ENCODE results near the gene ERBB4. TPM values are rescaled to one million over a fixed set of nuclear protein-coding genes. Genes with fewer than 3 reads are reported as not detected.

The ERBB4 gene
- total RNA-seq, 1 donor from 2014 or later, result 11.5 TPM

GRCh38 chr2:211709389-211709788 is 829.2 kb downstream of the ERBB4 start:
- ATAC-seq (ENCODE audit: poor library complexity) (no peak), DNase-seq (no peak)
- intact Hi-C loops (cut with DNase I), result no loop called here

GRCh38 chr2:211692689-211693088 is 845.9 kb downstream of the ERBB4 start:
- ATAC-seq (ENCODE audit: poor library complexity) (no peak), DNase-seq (no peak)
- intact Hi-C loops (cut with DNase I), result no loop called here

DNA sequence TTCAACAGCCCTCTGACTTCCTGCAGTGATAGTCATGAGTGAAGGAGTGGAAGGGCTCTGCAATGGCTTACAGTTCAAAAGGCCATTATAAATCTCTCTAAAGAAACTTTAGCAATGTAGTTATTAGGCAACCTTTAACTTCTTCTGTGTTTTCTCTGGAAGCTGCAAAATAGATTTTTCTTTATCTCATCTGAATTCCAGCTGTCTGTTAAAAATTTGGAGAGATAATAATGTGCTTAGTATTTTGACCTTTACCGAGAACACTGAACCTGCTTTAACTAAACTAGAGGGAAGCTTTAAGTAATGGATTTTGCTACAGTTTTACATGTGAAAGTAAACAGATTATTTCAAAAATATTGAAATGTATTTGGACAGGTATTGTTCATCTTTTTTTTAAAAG is 847.9 kb downstream of the ERBB4 start:
- intact Hi-C loops (cut with DNase I), result no loop called here
- ATAC-seq (ENCODE audit: poor library complexity), result no peak
- DNase-seq, result no peak

DNA sequence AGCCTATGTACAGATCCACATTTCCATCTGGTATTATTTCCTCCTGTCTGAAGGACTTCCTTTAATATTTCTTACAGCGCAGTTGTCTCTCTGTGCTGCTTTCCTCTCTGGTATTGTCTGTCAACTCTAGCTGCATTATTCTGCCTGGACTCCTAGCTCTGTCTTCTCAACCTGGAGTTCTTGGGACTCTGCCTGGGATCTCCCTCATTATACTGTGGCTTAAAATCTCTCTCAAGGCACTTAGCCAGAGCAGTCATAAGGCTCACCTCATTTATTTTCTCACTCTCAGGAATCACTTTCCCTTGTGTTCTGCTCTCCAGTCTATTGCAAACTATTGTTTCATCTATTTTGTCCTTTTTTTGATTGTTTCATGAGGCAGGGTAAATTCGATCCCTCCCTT is 850.4 kb downstream of the ERBB4 start:
- ATAC-seq (ENCODE audit: poor library complexity) (no peak), DNase-seq (no peak)
- intact Hi-C loops (cut with DNase I), result no loop called here

GRCh38 chr2:211674715-211675114 is 863.9 kb downstream of the ERBB4 start:
- intact Hi-C loops (cut with DNase I), result no loop called here
- no peak for DNase-seq
- ATAC-seq (ENCODE audit: poor library complexity), result no peak

DNA sequence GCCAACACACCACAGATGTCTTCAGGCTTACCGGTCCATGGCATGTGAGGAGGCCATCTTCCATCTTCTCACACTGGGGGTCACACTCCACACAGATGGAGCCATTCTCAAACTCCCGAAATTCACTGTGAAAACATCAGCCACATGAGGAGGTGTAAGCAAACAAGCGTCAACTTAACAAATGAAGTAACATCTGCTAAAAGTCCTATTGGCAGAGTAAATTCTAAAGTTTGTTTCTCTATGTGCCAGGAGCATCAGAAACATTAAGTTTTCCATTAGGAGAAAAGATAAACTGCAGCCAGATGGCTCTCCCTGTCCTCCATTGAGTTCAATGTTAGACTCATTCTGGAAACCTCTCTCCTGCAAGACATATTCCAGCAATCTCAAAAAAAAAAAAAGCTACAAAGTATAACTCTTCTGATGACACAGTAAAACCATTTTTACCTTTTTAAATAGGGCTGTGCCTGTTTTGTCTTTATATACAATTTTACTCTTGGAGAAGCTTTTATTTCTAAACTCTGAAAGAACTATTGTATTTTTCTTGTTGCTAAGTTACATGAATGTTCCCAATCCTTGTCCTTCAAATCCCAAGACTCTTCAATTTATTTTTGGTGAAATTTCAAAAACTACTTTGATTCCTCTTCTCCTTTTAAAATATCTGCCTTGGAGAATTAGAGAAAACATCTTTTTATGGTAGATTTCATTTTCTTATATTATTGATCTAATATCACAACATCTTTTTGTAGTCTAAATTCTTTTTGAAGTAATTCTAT is 865.3 kb downstream of the ERBB4 start:
- intact Hi-C loops (cut with DNase I), result no loop called here
- DNase-seq (no peak), ATAC-seq (ENCODE audit: poor library complexity) (peak; percentile 71)

- intact Hi-C loops (cut with DNase I), result no loop called here
- DNase-seq, result no peak
- ATAC-seq (ENCODE audit: poor library complexity), result no peak
Measured at GRCh38 chr2:211671977-211672376, 866.6 kb downstream of the ERBB4 start.

DNA sequence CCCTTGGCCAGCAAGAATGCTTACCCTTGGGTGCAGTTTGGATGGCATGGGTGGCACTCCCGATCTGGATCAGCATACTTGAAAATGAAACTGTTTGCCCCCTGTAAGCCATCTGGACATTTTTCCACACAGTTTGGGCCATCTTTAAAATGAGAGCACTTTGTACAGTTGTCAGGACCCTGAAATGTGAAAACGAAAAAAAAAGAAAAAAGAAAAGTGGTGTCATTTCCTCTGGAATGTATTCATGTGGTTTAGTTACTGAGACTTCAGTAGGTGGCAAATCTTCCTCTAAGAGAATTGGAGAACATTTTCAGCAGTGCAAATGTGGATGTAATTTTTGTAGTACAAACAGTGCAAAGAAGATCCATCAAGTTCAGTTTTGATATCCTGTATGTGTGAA is 873.3 kb downstream of the ERBB4 start:
- ATAC-seq (ENCODE audit: poor library complexity), result no peak
- intact Hi-C loops (cut with DNase I), result no loop called here
- no peak for DNase-seq

DNA sequence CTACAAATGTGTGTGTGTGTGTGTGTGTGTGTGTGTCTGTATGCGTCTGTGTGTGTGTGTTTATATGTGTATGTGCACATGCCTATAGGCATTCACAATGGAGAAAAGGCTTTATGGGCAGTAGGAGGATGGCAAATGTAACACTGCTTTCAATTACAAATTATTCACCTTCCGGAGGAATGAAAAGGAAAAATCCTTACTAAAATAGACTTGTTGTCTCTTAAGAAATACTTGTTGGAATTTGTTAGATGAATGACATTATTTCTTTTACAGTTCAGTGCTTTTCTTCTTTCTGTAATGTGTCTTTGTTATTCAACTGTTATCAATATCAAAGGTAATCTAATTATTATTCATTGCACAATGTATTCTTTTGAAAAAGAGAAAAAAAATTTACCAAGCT is 874.3 kb downstream of the ERBB4 start:
- no peak for ATAC-seq (ENCODE audit: poor library complexity)
- no peak for DNase-seq
- intact Hi-C loops (cut with DNase I), result no loop called here

- DNase-seq, result no peak
- intact Hi-C loops (cut with DNase I), result no loop called here
- no peak for ATAC-seq (ENCODE audit: poor library complexity)
Measured at GRCh38 chr2:211654211-211654780, 884.3 kb downstream of the ERBB4 start.

DNA sequence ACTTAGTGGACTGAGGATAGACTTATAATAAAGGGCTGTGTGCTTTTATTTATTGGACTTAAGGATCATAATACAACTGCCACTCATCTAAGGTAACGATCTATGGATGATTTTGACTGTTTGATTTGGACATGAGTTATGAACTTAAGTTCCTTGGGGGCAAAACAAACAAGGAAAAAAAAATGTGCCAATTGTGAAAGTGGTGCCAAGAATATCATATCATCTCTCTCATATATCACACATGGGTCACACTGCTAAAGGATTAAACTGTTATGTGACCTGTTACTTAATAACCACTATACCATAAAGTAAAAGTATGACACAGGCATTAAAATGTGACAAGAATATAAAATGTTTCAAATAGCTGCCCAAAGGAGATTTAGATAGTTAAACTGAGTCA is 886.3 kb downstream of the ERBB4 start:
- DNase-seq, result no peak
- intact Hi-C loops (cut with DNase I), result no loop called here
- ATAC-seq (ENCODE audit: poor library complexity), result no peak

GRCh38 chr2:211649331-211649730 is 889.3 kb downstream of the ERBB4 start:
- ATAC-seq (ENCODE audit: poor library complexity) (no peak), DNase-seq (no peak)
- intact Hi-C loops (cut with DNase I), result no loop called here

GRCh38 chr2:211631503-211631902 is 907.1 kb downstream of the ERBB4 start:
- DNase-seq, result no peak
- no peak for ATAC-seq (ENCODE audit: poor library complexity)
- intact Hi-C loops (cut with DNase I), result no loop called here

- no peak for ATAC-seq (ENCODE audit: poor library complexity)
- no peak for DNase-seq
- intact Hi-C loops (cut with DNase I), result no loop called here
Measured at GRCh38 chr2:211623096-211623495, 915.5 kb downstream of the ERBB4 start.

DNA sequence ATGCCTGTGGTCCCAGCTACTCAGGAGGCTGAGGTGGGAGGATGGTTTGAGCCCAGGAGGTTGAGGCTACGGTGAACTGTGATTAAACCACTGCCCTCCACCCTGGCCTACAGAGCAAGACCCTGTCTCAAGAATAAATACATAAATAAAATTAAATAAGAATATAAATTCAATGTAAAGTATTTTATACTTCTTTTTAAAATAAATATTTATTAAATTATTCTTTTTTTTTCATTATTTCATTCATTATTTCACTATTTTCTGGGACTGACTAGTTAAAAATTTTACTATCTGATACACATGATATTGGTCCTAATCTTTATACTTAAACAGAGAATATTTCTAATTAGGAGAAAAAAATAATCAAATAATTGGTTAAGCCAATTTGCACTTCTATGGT is 917.6 kb downstream of the ERBB4 start:
- DNase-seq (no peak), ATAC-seq (ENCODE audit: poor library complexity) (no peak)
- intact Hi-C loops (cut with DNase I), result no loop called here

DNA sequence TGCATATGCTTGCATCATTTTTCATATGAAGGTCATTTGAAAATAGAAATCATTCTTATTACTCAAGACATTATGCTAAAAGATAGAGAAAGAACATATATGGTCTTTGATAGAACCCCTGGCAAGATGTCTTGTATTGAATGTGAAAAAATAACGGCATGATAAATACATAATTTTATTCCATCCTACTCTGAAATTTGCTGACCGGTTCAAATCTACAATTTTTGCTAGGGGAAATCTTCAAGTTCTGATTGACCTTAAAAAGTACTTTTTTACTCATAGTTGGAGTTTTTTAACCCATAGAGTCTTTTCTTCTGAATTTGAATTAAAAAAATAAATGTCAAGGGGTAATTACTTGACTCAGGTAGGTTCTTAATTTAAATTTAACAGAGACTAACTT is 920.8 kb downstream of the ERBB4 start:
- no peak for ATAC-seq (ENCODE audit: poor library complexity)
- intact Hi-C loops (cut with DNase I), result no loop called here
- DNase-seq, result no peak

DNA sequence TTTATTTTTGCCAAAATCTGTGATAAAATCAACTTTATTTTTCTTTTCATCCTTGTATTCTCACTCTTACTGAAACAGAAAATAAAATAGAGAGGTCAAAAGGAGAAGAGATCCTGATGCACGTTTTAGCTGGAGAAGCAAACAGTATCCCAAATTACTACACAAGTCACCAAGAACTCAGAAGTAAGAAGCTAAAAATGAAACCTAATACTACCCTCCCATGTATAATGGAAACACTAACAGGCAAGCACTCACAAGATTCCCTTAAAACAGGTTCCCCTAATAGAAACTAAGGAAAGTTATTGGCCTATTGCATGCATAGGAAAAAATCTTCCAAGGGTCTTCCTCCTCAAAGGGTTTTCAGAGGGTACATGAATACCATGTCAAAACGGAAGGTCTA is 927.0 kb downstream of the ERBB4 start:
- intact Hi-C loops (cut with DNase I), result no loop called here
- ATAC-seq (ENCODE audit: poor library complexity), result no peak
- DNase-seq, result no peak

DNA sequence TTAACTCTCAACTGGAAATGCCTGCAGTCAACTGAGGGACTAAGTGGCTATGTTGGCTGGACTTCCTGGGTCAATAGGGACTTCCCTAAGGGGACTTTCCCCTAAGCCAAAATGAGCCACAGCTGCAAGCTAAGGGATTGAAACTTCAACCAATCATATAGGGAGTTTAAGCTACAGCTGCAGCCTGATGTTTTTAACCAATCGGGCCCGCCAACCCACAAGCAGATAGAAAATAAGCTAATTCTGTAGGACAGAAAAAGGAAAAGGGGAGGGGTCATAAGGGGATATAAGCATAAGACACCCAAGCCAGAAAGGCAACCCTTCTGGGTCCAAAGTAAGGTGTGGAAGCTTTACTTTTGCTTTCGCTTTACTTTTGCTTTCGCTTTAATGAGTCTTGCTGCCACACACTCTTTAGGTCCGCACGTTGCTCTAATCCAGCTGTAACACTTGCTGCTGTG is 927.5 kb downstream of the ERBB4 start:
- DNase-seq, result no peak
- intact Hi-C loops (cut with DNase I), result no loop called here
- no peak for ATAC-seq (ENCODE audit: poor library complexity)

DNA sequence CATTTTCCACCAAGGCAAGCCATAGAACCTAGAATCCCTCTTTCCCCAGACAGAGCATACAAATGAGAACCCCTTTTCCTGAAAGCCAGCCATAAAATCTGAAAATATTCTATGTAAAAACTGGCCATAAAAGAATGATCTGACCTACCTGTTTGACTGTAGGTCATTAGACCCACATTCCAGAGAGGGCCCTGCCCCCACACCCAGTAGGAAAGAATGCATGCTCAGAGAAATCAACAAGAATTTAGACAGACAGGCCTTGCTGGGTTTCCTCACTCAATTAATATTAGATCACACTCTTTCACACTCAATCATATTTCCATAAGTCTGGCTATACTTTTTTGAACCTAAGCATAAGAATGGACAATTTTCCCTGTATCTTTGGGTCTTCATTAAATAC is 929.5 kb downstream of the ERBB4 start:
- intact Hi-C loops (cut with DNase I), result no loop called here
- no peak for ATAC-seq (ENCODE audit: poor library complexity)
- DNase-seq, result no peak

- ATAC-seq (ENCODE audit: poor library complexity), result no peak
- no peak for DNase-seq
- intact Hi-C loops (cut with DNase I), result no loop called here
Measured at GRCh38 chr2:211599146-211599545, 939.5 kb downstream of the ERBB4 start.

DNA sequence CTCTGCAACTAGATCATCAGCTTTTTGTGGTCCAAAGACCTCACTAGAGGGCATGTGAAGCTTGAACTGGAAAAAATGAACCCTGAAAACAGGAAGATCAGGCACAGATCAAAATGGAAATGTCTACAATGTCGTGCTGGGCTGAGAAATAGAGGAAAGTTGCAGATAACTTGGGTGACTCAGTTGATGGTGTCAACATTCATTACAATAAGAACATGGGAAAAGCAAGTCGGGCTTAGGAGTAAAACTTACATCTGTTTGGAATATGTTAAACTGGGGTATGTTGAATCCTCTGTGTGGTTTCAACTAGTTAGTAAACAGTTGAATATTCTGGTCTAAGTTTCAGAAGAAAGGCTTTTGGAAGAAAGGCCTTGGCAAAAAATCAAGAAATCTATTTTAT is 940.4 kb downstream of the ERBB4 start:
- intact Hi-C loops (cut with DNase I), result no loop called here
- no peak for DNase-seq
- no peak for ATAC-seq (ENCODE audit: poor library complexity)

Measured in Right ventricle myocardium superior (tissue), 1 donor.